Measurements from ENCODE around the gene FSIP2.

Gene FSIP2

GRCh38 chr2:185738679-185739472, at the start of gene FSIP2:
TSS of gene FSIP2 (plus strand) at chr2:185738804. CDS start at chr2:185738895, 91 bp downstream.
- DNase-seq: peak; percentile 57

GRCh38 chr2:185689906-185690539, 48.6 kb upstream of the FSIP2 start:
- DNase-seq: no peak

GRCh38 chr2:185695711-185696235, 42.8 kb upstream of the FSIP2 start:
- no peak for DNase-seq

- DNase-seq: no peak
Measured at GRCh38 chr2:185700883-185701282, 37.7 kb upstream of the FSIP2 start.

- no peak for DNase-seq
Measured at GRCh38 chr2:185734658-185735057, 3.9 kb upstream of the FSIP2 start.

GRCh38 chr2:185736210-185736609, 2.4 kb upstream of the FSIP2 start:
- DNase-seq: no peak

- no peak for DNase-seq
Measured at GRCh38 chr2:185745864-185746859, 7.6 kb downstream of the FSIP2 start.

- no peak for DNase-seq
Measured at GRCh38 chr2:185757356-185757755, 18.8 kb downstream of the FSIP2 start.

- no peak for DNase-seq
Measured at GRCh38 chr2:185771396-185771795, 32.8 kb downstream of the FSIP2 start.

GRCh38 chr2:185780890-185781289, 42.3 kb downstream of the FSIP2 start:
- DNase-seq: no peak

- DNase-seq: no peak
Measured at GRCh38 chr2:185782223-185782769, 43.7 kb downstream of the FSIP2 start.

- DNase-seq: no peak
Measured at GRCh38 chr2:185785156-185785555, 46.6 kb downstream of the FSIP2 start.

GRCh38 chr2:185785851-185786473, 47.4 kb downstream of the FSIP2 start:
- DNase-seq: no peak

GRCh38 chr2:185787227-185788145, 48.9 kb downstream of the FSIP2 start:
- DNase-seq: no peak

- no peak for DNase-seq
Measured at GRCh38 chr2:185790361-185790760, 51.8 kb downstream of the FSIP2 start.

- no peak for DNase-seq
Measured at GRCh38 chr2:185793532-185794345, 55.1 kb downstream of the FSIP2 start.

GRCh38 chr2:185796758-185797157, 58.2 kb downstream of the FSIP2 start:
- DNase-seq: no peak

- DNase-seq: no peak
Measured at GRCh38 chr2:185802926-185803325, 64.3 kb downstream of the FSIP2 start.

GRCh38 chr2:185806783-185807182, 68.2 kb downstream of the FSIP2 start:
- DNase-seq: no peak

- no peak for DNase-seq
Measured at GRCh38 chr2:185807351-185807750, 68.7 kb downstream of the FSIP2 start.

Measured in activated CD8-positive, alpha-beta memory T cell treated with anti-CD3 and anti-CD28 coated beads for 24 hours (primary cell).